ENCODE measurements around the gene GSG1.
"Not testable (repeated sequence)": the region's sequence is repeated elsewhere in the genome, so short reads cannot be mapped to it uniquely, and the experiment has no call there.

GSG1 gene

GRCh38 chr12:13060581-13060980 lies 42.9 kb downstream of the GSG1 start:
- DNase-seq (ENCODE audit: low read depth, low spot score) = no peak
- Histone ChIP-seq H3K4me1 (ENCODE audit: insufficient read depth, insufficient read length) (no peaks in the 10 kb centered on the region), H3K9ac (ENCODE audit: insufficient read length, low read depth) (no peak overlapping the region), H3K36me3 (ENCODE audit: insufficient read depth, insufficient read length, low read length) (peaks cover 47% of the 10 kb centered on the region), H3K4me3 (ENCODE audit: insufficient read length, low read depth) (no peak overlapping the region), H3K27me3 (ENCODE audit: insufficient read depth, insufficient read length) (no peaks in the 10 kb centered on the region), H3K9me3 (ENCODE audit: insufficient read depth, low read length) (no peaks in the 10 kb centered on the region)
- TF ChIP-seq YY1 (IDR thresholded peaks at IDR 0.05; ENCODE audit: insufficient read depth, insufficient read length) (no peak), SUZ12 (IDR thresholded peaks at IDR 0.05; ENCODE audit: extremely low read depth, insufficient read depth, insufficient read length) (no peak), ZNF274 (IDR thresholded peaks at IDR 0.05; ENCODE audit: low read depth, low read length) (no peak)

DNA sequence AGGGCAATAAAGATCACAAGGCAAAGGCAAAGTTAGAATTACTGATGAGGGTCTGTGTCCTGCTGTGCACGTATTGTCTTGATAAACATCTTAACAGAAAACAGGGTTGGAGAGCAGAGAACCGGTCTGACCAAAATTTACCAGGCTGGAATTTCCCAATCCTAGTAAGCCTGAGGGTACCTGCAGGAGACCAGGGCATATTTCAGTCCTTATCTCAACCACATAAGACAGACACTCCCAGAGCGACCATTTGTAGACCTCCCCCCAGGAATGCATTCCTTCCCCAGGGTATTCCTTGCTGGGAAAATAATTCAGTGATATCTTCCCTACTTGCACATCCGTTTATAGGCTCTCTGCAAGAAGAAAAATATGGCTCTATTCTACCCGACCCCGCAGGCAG lies 49.9 kb downstream of the GSG1 start:
- not testable (repeated sequence) for H3K4me3 ChIP-seq (ENCODE audit: insufficient read length, low read depth); H3K36me3 ChIP-seq (ENCODE audit: insufficient read depth, insufficient read length, low read length); H3K4me1 ChIP-seq (ENCODE audit: insufficient read depth, insufficient read length); H3K9ac ChIP-seq (ENCODE audit: insufficient read length, low read depth); H3K27me3 ChIP-seq (ENCODE audit: insufficient read depth, insufficient read length); DNase-seq (ENCODE audit: low read depth, low spot score)
- peaks cover 32% of the 10 kb centered on the region for H3K9me3 ChIP-seq (ENCODE audit: insufficient read depth, low read length)

DNA sequence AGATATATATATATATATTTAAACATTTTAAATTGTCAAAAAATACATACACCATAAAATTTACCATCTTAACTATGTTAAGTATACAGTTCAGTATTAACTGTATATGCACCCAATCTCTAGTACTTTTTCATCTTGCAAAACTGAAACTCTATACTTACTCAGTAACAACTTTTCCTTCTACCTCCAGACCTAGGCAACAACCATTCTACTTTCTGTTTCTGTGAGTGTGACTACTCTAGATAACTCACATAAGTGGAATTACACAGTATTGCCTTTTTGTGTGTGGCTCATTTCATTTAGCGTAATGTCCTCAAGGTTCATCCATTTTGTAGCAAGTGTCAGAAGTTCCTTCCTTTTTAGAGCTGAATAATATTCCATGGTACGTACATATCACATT lies 51.0 kb downstream of the GSG1 start:
- no peak for DNase-seq (ENCODE audit: low read depth, low spot score)
- no peaks in the 10 kb centered on the region for H3K4me1 ChIP-seq (ENCODE audit: insufficient read depth, insufficient read length)
- no peaks in the 10 kb centered on the region for H3K27me3 ChIP-seq (ENCODE audit: insufficient read depth, insufficient read length)
- H3K9ac ChIP-seq (ENCODE audit: insufficient read length, low read depth) = no peak overlapping the region
- TF ChIP-seq ZNF274 (IDR thresholded peaks at IDR 0.05; ENCODE audit: low read depth, low read length) (no peak), YY1 (IDR thresholded peaks at IDR 0.05; ENCODE audit: insufficient read depth, insufficient read length) (no peak), SUZ12 (IDR thresholded peaks at IDR 0.05; ENCODE audit: extremely low read depth, insufficient read depth, insufficient read length) (no peak)
- H3K4me3 ChIP-seq (ENCODE audit: insufficient read length, low read depth) = no peak overlapping the region
- peaks cover 35% of the 10 kb centered on the region for H3K9me3 ChIP-seq (ENCODE audit: insufficient read depth, low read length)
- peaks cover 4% of the 10 kb centered on the region for H3K36me3 ChIP-seq (ENCODE audit: insufficient read depth, insufficient read length, low read length)

DNA sequence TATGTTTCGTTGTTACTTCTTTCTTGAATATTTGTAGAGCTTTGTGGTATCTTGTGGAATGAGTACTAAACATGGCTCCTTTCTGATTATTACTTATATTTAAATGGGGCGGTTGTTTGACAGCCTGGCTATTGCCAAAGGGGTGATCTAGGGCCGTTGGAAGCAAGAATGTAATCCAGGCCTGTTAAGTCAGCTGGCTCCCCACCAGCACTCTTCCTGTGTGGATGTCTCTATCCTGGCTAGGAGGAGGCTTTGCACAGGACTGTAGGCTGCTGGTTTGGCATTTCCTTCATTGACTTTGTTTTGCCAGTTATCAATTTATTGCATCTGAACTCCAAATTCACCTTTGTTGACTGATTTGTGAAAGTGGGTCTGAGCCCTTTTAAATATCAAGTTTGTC lies 53.7 kb downstream of the GSG1 start:
- Histone ChIP-seq H3K4me1 (ENCODE audit: insufficient read depth, insufficient read length) (peaks cover 3% of the 10 kb centered on the region), H3K36me3 (ENCODE audit: insufficient read depth, insufficient read length, low read length) (no peaks in the 10 kb centered on the region), H3K9me3 (ENCODE audit: insufficient read depth, low read length) (peaks cover 34% of the 10 kb centered on the region), H3K4me3 (ENCODE audit: insufficient read length, low read depth) (no peak overlapping the region), H3K27me3 (ENCODE audit: insufficient read depth, insufficient read length) (no peaks in the 10 kb centered on the region), H3K9ac (ENCODE audit: insufficient read length, low read depth) (no peak overlapping the region)
- TF ChIP-seq SUZ12 (IDR thresholded peaks at IDR 0.05; ENCODE audit: extremely low read depth, insufficient read depth, insufficient read length) (no peak), ZNF274 (IDR thresholded peaks at IDR 0.05; ENCODE audit: low read depth, low read length) (no peak), YY1 (IDR thresholded peaks at IDR 0.05; ENCODE audit: insufficient read depth, insufficient read length) (no peak)
- no peak for DNase-seq (ENCODE audit: low read depth, low spot score)

- H3K4me1 ChIP-seq (ENCODE audit: insufficient read depth, insufficient read length) = peaks cover 6% of the 10 kb centered on the region
- H3K36me3 ChIP-seq (ENCODE audit: insufficient read depth, insufficient read length, low read length) = no peaks in the 10 kb centered on the region
- H3K4me3 ChIP-seq (ENCODE audit: insufficient read length, low read depth) = no peak overlapping the region
- no peak for TF ChIP-seq ZNF274 (IDR thresholded peaks at IDR 0.05; ENCODE audit: low read depth, low read length)
- no peak for TF ChIP-seq YY1 (IDR thresholded peaks at IDR 0.05; ENCODE audit: insufficient read depth, insufficient read length)
- no peak for TF ChIP-seq SUZ12 (IDR thresholded peaks at IDR 0.05; ENCODE audit: extremely low read depth, insufficient read depth, insufficient read length)
- peaks cover 10% of the 10 kb centered on the region for H3K27me3 ChIP-seq (ENCODE audit: insufficient read depth, insufficient read length)
- no peak overlapping the region for H3K9ac ChIP-seq (ENCODE audit: insufficient read length, low read depth)
- DNase-seq (ENCODE audit: low read depth, low spot score) = no peak
- peaks cover 8% of the 10 kb centered on the region for H3K9me3 ChIP-seq (ENCODE audit: insufficient read depth, low read length)
These were observed 56.5 kb downstream of the GSG1 start for GRCh38 chr12:13046964-13047363.

GRCh38 chr12:13045816-13046215 lies 57.7 kb downstream of the GSG1 start:
- peaks cover 6% of the 10 kb centered on the region for H3K4me1 ChIP-seq (ENCODE audit: insufficient read depth, insufficient read length)
- no peaks in the 10 kb centered on the region for H3K36me3 ChIP-seq (ENCODE audit: insufficient read depth, insufficient read length, low read length)
- H3K9me3 ChIP-seq (ENCODE audit: insufficient read depth, low read length) = 0 out of 2 replicates have a peak, but pooled peaks cover 7% of the 10 kb centered on the region
- no peak overlapping the region for H3K4me3 ChIP-seq (ENCODE audit: insufficient read length, low read depth)
- no peak overlapping the region for H3K9ac ChIP-seq (ENCODE audit: insufficient read length, low read depth)
- H3K27me3 ChIP-seq (ENCODE audit: insufficient read depth, insufficient read length) = peaks cover 10% of the 10 kb centered on the region
- DNase-seq (ENCODE audit: low read depth, low spot score) = no peak
- no peak for TF ChIP-seq YY1 (IDR thresholded peaks at IDR 0.05; ENCODE audit: insufficient read depth, insufficient read length)
- TF ChIP-seq ZNF274 (IDR thresholded peaks at IDR 0.05; ENCODE audit: low read depth, low read length) = no peak
- no peak for TF ChIP-seq SUZ12 (IDR thresholded peaks at IDR 0.05; ENCODE audit: extremely low read depth, insufficient read depth, insufficient read length)

- no peak for DNase-seq (ENCODE audit: low read depth, low spot score)
- peaks cover 6% of the 10 kb centered on the region for H3K4me1 ChIP-seq (ENCODE audit: insufficient read depth, insufficient read length)
- peak overlapping the region; percentile 93 for H3K9ac ChIP-seq (ENCODE audit: insufficient read length, low read depth)
These were observed 58.6 kb downstream of the GSG1 start for GRCh38 chr12:13044906-13045299.

More at GRCh38 chr12:13044906-13045299, 58.6 kb downstream of the GSG1 start:
- no peaks in the 10 kb centered on the region for H3K36me3 ChIP-seq (ENCODE audit: insufficient read depth, insufficient read length, low read length)
- TF ChIP-seq ZNF274 (IDR thresholded peaks at IDR 0.05; ENCODE audit: low read depth, low read length) (no peak), YY1 (IDR thresholded peaks at IDR 0.05; ENCODE audit: insufficient read depth, insufficient read length) (no peak), SUZ12 (IDR thresholded peaks at IDR 0.05; ENCODE audit: extremely low read depth, insufficient read depth, insufficient read length) (no peak)
- 0 out of 2 replicates have a peak, but pooled peaks cover 7% of the 10 kb centered on the region for H3K9me3 ChIP-seq (ENCODE audit: insufficient read depth, low read length)
- H3K27me3 ChIP-seq (ENCODE audit: insufficient read depth, insufficient read length) = peaks cover 10% of the 10 kb centered on the region
- peak overlapping the region; percentile 92 for H3K4me3 ChIP-seq (ENCODE audit: insufficient read length, low read depth)
